Left colon (tissue), 2 donors: ENCODE measurements around the gene ZNF236. TPM values are rescaled to one million over a fixed set of nuclear protein-coding genes. Genes with fewer than 3 reads are reported as not detected.
A peak's percentile ranks its signal among the peaks of the same experiment; 100 is the strongest.
"Not testable (repeated sequence)": the region's sequence is repeated elsewhere in the genome, so short reads cannot be mapped to it uniquely, and the experiment has no call there.

Experiments
- ATAC-seq: fragments of 200-7000 bp; cut with Tn5 transposase; one replicate; pipeline ENCODE4 v1.9.1; 2020; ENCODE audit warnings: mild to moderate bottlenecking, moderate library complexity
- DNase-seq, 2 donors: peaks; one replicate each; pipeline ENCODE4 v3.0.0-alpha.2; 2020
- intact Hi-C, 2 donors: fragments of 100-400 bp; cut with DNase I in 1 of 2; cut with micrococcal nuclease in 1 of 2; formaldehyde crosslinking; loops; one replicate each; pipeline versions ENCODE4 v1.11.2 to v1.14.0; 2022; cut with DNase I, micrococcal nuclease
- total RNA-seq, 2 donors: library from RNA; stranded (reverse); fragmentation: NEBNext Ultra II Directional; extraction: Animal tissue kit (Norgen Biotek cat#: 25700); gene quantifications; one replicate each; pipeline ENCODE4 v1.2.1, GENCODE V29; 2021
- donor health status: DM: no; HTN: no; CAD: no.
- donor health status: DM: yes; HTN: yes; CAD: no.

Gene ZNF236
- total RNA-seq, 2 donors from 2014 or later = 11.4 to 13.0 TPM

GRCh38 chr18:76988827-76989646, 166.7 kb downstream of the ZNF236 start:
- intact Hi-C loops = loop anchor here in 1 of 2 donors (10.0 kb wide), 1 partner anchor 184 kb away; no protein-coding TSS in a partner anchor
- DNase-seq (no peak), ATAC-seq (no peak)

DNA sequence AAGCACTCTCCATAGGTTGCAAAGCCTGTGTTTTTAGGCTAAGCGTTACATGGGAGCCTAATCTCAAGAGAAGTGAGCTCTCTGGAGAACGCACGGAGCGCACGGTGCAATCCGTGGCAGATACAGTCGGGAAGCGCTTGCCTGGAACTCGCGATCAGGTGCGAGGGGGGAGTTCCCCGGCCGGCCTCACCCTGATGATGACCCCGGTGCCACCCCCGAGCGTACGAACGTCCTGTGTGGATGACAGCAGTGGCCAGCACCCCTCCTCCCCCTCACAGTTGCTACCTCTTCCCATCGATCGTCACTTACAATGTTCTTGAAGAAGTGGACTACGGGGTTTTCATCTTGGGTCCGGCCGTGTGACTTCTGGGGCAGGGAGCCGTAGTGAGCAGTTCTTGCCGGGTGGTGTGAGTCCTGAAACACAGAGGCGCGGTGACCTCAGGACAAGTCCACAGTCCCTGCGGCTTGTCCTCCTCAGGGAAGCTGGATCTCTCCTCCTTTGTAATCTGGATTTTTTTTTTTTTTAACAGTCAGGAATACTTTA, 167.4 kb downstream of the ZNF236 start:
- ATAC-seq = no peak
- intact Hi-C loops = loop anchor here in 1 of 2 donors (10.0 kb wide), 1 partner anchor 185 kb away; no protein-coding TSS in a partner anchor
- no peak for DNase-seq

DNA sequence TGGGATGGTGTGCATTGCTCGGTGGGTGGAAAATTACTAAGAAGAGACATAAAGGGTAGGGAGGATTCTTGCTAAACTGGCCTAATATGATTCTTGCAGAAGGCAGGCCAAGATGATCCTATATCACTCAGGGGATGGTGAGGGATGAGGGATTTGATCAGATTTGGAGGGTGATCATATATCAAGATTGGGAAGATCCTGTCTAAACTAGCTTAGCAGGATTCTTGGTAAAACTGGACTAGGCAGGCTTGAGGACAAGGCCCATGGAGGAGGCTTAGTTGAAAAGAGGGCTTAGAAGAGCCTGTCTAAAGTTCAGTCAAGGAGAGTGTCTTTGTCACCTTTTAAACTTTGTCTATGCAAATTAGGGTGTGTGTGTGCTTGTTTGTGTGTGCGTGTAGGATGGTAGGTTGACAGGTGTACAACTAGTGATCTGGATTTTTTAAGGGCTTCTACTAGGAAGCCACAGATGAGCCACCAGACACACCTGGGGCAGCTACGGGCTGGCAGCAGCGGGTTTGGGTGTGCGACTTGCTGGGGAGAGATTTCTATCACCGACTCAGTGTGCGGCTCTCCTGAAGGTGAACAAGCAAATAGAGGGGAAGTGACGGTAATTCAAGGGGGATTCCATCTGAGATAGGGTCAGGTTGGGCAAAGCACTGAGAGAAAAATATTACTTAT, 168.1 kb downstream of the ZNF236 start:
- DNase-seq, intact Hi-C loops: not testable (repeated sequence)
- ATAC-seq = peak; percentile 28

GRCh38 chr18:76991021-76991688, 168.8 kb downstream of the ZNF236 start:
- DNase-seq = no peak
- ATAC-seq = no peak
- intact Hi-C loops = no loop called here

- intact Hi-C loops = no loop called here
Measured at GRCh38 chr18:76992226-76993084, 170.1 kb downstream of the ZNF236 start.

GRCh38 chr18:76993085-76993382, 170.7 kb downstream of the ZNF236 start:
- DNase-seq = no peak
- intact Hi-C loops = no loop called here
- ATAC-seq = no peak

More at GRCh38 chr18:76992226-76993084, 170.1 kb downstream of the ZNF236 start:
- no peak for DNase-seq
- ATAC-seq = no peak

- DNase-seq = no peak
- intact Hi-C loops = no loop called here
- no peak for ATAC-seq
Measured at GRCh38 chr18:76993573-76993972, 171.2 kb downstream of the ZNF236 start.

- ATAC-seq = no peak
- DNase-seq = no peak
- intact Hi-C loops = no loop called here
Measured at GRCh38 chr18:76994086-76994654, 171.8 kb downstream of the ZNF236 start.

DNA sequence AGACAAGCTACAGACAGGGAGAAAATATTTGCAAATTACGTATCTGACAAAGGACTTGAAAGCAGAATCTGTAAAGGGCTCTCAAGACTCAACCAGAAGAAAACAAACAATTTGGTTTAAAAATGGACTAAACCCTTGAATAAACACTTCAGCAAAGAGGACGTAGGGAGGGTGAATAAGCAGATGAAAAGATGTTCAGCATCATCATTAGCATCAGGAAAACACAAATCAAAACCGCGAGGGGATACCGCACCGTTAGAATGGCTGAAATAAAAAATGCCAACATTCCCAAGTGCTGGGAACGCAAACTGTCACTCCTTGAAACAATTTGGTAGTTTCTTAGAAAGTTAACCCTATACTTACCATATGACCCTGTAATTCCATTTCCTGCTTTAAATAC, 173.5 kb downstream of the ZNF236 start:
- ATAC-seq = no peak
- DNase-seq = no peak
- intact Hi-C loops = no loop called here

DNA sequence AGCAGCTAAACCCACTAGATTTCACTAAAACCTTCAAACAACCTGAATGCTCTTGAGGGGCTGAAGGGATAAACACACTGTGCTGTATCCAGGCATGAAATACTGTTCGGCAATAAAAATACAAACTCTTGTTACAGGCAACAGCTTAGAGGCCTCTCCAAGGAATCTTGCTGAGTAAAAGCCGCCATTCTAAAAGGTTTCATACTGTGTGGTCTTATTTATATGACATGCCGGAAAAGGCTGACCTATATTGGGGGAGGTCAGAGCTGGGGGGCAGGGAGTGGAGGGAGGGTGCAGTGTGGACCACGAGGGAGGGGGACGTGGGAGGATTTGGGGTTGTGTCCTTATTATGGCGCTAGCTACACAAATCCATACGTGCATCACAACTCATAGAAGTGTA, 174.1 kb downstream of the ZNF236 start:
- ATAC-seq = no peak
- DNase-seq = no peak
- intact Hi-C loops = no loop called here

GRCh38 chr18:76997951-76998808, 175.8 kb downstream of the ZNF236 start:
- intact Hi-C loops = no loop called here
- ATAC-seq (no peak), DNase-seq (no peak)

DNA sequence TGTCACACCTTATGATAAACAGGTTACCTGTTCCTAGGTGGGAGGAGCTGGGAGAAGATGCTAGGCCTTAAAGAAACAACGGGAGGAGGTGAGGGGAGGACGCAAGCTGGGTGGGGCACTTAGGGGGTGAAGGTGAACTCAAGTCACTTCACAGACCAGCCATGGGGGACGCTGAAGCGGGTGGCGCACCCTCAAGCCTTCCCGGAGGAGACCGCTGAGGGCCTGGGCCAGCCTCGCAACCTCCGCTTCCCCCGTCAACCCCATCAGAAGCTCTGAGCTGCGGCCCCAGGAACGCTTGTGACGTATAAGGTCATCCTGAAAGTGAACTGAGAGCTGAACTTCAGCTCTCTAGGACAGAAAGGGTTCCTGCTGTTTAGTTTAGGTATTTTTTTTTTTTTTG, 176.7 kb downstream of the ZNF236 start:
- intact Hi-C loops = no loop called here
- no peak for ATAC-seq
- DNase-seq = no peak

DNA sequence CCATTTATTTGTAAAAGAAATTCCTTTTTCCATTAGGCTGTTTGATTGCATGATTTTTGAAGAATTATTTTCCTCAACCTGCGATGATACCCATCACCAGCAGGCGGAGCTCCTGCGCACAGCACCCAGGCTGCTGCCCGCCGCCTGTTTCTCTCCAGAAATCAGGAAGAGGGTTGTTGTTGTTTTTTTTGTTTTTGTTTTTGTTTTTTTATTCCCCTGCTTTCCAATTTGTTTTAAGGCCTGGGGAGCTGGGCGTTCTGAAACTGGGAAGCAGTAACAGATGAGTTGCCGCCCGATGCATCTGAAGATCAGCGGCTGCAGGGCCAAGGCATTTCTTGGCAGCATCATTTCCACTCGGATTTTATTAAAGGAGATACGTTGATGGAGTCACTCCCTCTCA, 178.2 kb downstream of the ZNF236 start:
- intact Hi-C loops = loop anchor here (5.0 to 10.0 kb wide), 2 partner anchors 212 to 214 kb away; no protein-coding TSS in a partner anchor
- peak; percentile 22 to 59 for DNase-seq
- peak; percentile 58 for ATAC-seq

GRCh38 chr18:77001041-77001440, 178.7 kb downstream of the ZNF236 start:
- ATAC-seq (no peak), DNase-seq (peak in 1 of 2 donors; percentile 17)
- intact Hi-C loops = loop anchor here (5.0 to 10.0 kb wide), 2 partner anchors 211 to 214 kb away; no protein-coding TSS in a partner anchor

- ATAC-seq = no peak
- intact Hi-C loops = loop anchor here (5.0 to 10.0 kb wide), 2 partner anchors 210 to 213 kb away; no protein-coding TSS in a partner anchor
- DNase-seq = no peak
Measured at GRCh38 chr18:77001979-77002378, 179.6 kb downstream of the ZNF236 start.

DNA sequence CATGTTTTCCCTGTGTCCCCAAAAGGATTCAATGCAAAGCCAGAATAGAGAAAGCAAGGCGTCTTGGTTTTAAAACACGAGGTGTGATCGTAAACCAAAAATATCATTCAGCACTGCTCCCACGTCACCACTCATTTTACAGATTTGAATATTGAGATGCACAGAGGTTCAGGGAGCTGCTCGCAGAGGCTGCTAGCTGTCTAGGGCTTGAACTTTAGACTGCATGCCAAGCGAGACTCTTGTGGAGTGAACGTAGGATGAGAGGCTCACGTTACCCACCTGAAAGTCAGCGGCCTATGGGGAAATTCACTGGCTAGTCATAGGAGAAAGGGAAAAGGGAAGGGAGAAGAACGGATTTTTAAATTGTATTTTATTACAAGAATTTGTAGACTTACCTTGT, 180.1 kb downstream of the ZNF236 start:
- DNase-seq = no peak
- intact Hi-C loops = loop anchor here (5.0 to 10.0 kb wide), 2 partner anchors 210 to 212 kb away; no protein-coding TSS in a partner anchor

GRCh38 chr18:77003316-77003715, 181.0 kb downstream of the ZNF236 start:
- intact Hi-C loops = loop anchor here (5.0 to 10.0 kb wide), 2 partner anchors 209 to 211 kb away; no protein-coding TSS in a partner anchor
- ATAC-seq = no peak
- no peak for DNase-seq

More for the DNA sequence above, 180.1 kb downstream of the ZNF236 start:
- no peak for ATAC-seq
